PC-3 (cell line): ENCODE results near the gene ZSCAN12. TPM values are rescaled to one million over a fixed set of nuclear protein-coding genes. Genes with fewer than 3 reads are reported as not detected.

Source experiments
- ATAC-seq: fragments of 200-7000 bp; cut with Tn5 transposase; 2 replicates; pipeline ENCODE4 v1.9.1; 2020; ENCODE audit warnings: mild to moderate bottlenecking, moderate library complexity
- BruUV-seq: library from RNA; stranded (reverse); fragments of 400-500 nt; replicated peaks from 2 replicates; lab custom pipeline; 2021; lab: Mats Ljungman, UMichigan
- CTCF ChIA-PET: fragments of 300-600 bp; sonication (Branson Sonifier 250); formaldehyde crosslinking; loops from one replicate; lab custom pipeline; 2022; ENCODE audit warnings: antibody characterized with exemption; lab: Charles Lee
- POLR2A ChIA-PET: fragments of 300-600 bp; sonication (Branson Sonifier 250); formaldehyde crosslinking; loops from one replicate; lab custom pipeline; 2022; ENCODE audit warnings: antibody characterized with exemption; ENCODE audit not compliant: unreplicated experiment; lab: Charles Lee
- DNase-seq: peaks from one replicate; pipeline ENCODE4 v3.0.0-alpha.2; 2015
- H2AFZ ChIP-seq: fragments of 300-600 bp; sonication (generic); 2 replicates; pipeline ENCODE4 v1.6.0; 2016; ENCODE audit warnings: antibody characterized with exemption, low read length
- H3F3A ChIP-seq: fragments of 300-600 bp; sonication (generic); one replicate; pipeline ENCODE4 v1.6.0; 2017; ENCODE audit warnings: antibody characterized with exemption, low read length, control low read depth, mild to moderate bottlenecking; ENCODE audit not compliant: unreplicated experiment
- H3K27ac ChIP-seq: fragments of 300-600 bp; sonication (generic); 2 replicates; pipeline ENCODE4 v1.5.1; 2016; ENCODE audit warnings: mild to moderate bottlenecking, low read length
- H3K27me3 ChIP-seq: fragments of 300-600 bp; sonication (generic); 2 replicates; pipeline ENCODE4 v1.6.1; 2016; ENCODE audit warnings: low read length, mixed read lengths
- H3K36me3 ChIP-seq: fragments of 300-600 bp; sonication (generic); 2 replicates; pipeline ENCODE4 v1.6.1; 2016; ENCODE audit warnings: low read depth, mixed run types, low read length, mixed read lengths
- H3K4me1 ChIP-seq: fragments of 300-600 bp; sonication (generic); 2 replicates; pipeline ENCODE4 v1.5.1; 2016; ENCODE audit warnings: low read length; ENCODE audit not compliant: insufficient read depth
- H3K4me2 ChIP-seq: fragments of 300-600 bp; sonication (generic); 2 replicates; pipeline ENCODE4 v1.6.0; 2016; ENCODE audit warnings: low read length
- H3K4me3 ChIP-seq: fragments of 300-600 bp; sonication (generic); 2 replicates; pipeline ENCODE4 v1.5.1; 2016; ENCODE audit warnings: mild to moderate bottlenecking, low read length, mixed read lengths
- H3K79me2 ChIP-seq: fragments of 300-600 bp; sonication (generic); 2 replicates; pipeline ENCODE4 v1.6.1; 2017; ENCODE audit warnings: low read length, mixed read lengths
- H3K9ac ChIP-seq: fragments of 300-600 bp; sonication (generic); 2 replicates; pipeline ENCODE4 v1.6.0; 2016; ENCODE audit warnings: mild to moderate bottlenecking, low read length
- H3K9me2 ChIP-seq: fragments of 300-600 bp; sonication (generic); replicated peaks from 2 replicates; pipeline ENCODE4 v1.6.1; 2016; ENCODE audit warnings: mixed run types, low read length, mixed read lengths
- H3K9me3 ChIP-seq: fragments of 300-600 bp; sonication (generic); 2 replicates; pipeline ENCODE4 v1.6.1; 2016; ENCODE audit warnings: low read length, mixed read lengths
- H4K20me1 ChIP-seq: fragments of 300-600 bp; sonication (generic); 2 replicates; pipeline ENCODE4 v1.6.1; 2016; ENCODE audit warnings: low read length, mixed read lengths
- EZH2 ChIP-seq: fragments of 300-600 bp; sonication (generic); IDR thresholded peaks from one replicate; pipeline ENCODE4 v1.6.1; 2017; ENCODE audit warnings: antibody characterized with exemption, mild to moderate bottlenecking, low read length; ENCODE audit not compliant: unreplicated experiment
- EZH2phosphoT487 ChIP-seq: fragments of 300-600 bp; sonication (generic); IDR thresholded peaks from 2 replicates; pipeline ENCODE4 v1.6.1; 2018; ENCODE audit warnings: mild to moderate bottlenecking, antibody characterized with exemption, low read length, borderline replicate concordance
- intact Hi-C: fragments of 100-400 bp; cut with micrococcal nuclease; formaldehyde crosslinking; loops from 2 replicates; pipeline ENCODE4 v1.9.0; 2023
- total RNA-seq: library from RNA; depleted of rRNA; stranded (reverse); fragments of >200 nt; gene quantifications from 2 replicates; pipeline ENCODE4 v1.2.3, GENCODE V29; 2014
- TF ChIP-seq, protein P1 (sequence below): fragments of 300-600 bp; sonication (generic); conservative IDR thresholded peaks from 2 replicates; pipeline ENCODE4 v1.5.1; 2017; ENCODE audit warnings: antibody characterized with exemption, low read depth, mild to moderate bottlenecking, low read length

The ZSCAN12 gene
- total RNA-seq, 1 experiment from 2014 or later: 0.95 TPM

DNA sequence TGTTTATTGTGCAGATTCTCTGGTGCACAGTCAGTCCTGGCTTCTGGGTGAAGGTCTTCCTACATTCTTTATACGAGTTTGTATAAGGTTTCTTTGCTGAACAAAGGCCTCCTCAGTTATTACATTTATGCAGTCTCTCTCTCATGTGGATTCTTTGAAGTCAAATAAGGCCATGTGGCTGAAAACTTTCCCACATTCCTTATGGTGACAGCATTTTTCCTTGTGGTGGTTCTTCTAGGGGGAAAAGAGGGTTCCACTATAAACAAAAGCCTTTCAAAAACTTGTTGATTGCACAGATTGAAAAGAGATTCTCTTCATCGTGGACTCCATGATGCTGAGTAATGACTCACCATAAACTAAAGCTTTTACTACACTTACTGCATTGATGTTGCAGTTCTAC is 19.2 kb downstream of the ZSCAN12 start:
- peaks cover 5% of the 10 kb centered on the region; the same call in 1 of the 2 replicates for H3K36me3 ChIP-seq
- TF ChIP-seq EZH2phosphoT487 (no peak), EZH2 (no peak)
- TF ChIP-seq, protein P1, sequence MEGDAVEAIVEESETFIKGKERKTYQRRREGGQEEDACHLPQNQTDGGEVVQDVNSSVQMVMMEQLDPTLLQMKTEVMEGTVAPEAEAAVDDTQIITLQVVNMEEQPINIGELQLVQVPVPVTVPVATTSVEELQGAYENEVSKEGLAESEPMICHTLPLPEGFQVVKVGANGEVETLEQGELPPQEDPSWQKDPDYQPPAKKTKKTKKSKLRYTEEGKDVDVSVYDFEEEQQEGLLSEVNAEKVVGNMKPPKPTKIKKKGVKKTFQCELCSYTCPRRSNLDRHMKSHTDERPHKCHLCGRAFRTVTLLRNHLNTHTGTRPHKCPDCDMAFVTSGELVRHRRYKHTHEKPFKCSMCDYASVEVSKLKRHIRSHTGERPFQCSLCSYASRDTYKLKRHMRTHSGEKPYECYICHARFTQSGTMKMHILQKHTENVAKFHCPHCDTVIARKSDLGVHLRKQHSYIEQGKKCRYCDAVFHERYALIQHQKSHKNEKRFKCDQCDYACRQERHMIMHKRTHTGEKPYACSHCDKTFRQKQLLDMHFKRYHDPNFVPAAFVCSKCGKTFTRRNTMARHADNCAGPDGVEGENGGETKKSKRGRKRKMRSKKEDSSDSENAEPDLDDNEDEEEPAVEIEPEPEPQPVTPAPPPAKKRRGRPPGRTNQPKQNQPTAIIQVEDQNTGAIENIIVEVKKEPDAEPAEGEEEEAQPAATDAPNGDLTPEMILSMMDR: no peak
- no peaks in the 10 kb centered on the region for H3K79me2 ChIP-seq
- ChIA-PET CTCF (no interaction called here), POLR2A (no interaction called here)
- no peaks in the 10 kb centered on the region for H3K9me2 ChIP-seq
- no TSS peak for BruUV-seq
- intact Hi-C loops: loop anchor here (5.0 kb wide), 1 partner anchor 162 kb away; no protein-coding TSS in a partner anchor
- no peaks in the 10 kb centered on the region for H3K27me3 ChIP-seq
- no peak overlapping the region for H3K9ac ChIP-seq
- ATAC-seq: no peak
- no peak overlapping the region for H2AFZ ChIP-seq
- H3F3A ChIP-seq: no peaks in the 10 kb centered on the region
- H3K9me3 ChIP-seq: no peaks in the 10 kb centered on the region
- no peak overlapping the region for H3K4me3 ChIP-seq
- no peak overlapping the region for H3K27ac ChIP-seq
- H3K4me1 ChIP-seq: peaks cover 12% of the 10 kb centered on the region
- H4K20me1 ChIP-seq: no peaks in the 10 kb centered on the region
- DNase-seq: no peak
- H3K4me2 ChIP-seq: no peak overlapping the region

DNA sequence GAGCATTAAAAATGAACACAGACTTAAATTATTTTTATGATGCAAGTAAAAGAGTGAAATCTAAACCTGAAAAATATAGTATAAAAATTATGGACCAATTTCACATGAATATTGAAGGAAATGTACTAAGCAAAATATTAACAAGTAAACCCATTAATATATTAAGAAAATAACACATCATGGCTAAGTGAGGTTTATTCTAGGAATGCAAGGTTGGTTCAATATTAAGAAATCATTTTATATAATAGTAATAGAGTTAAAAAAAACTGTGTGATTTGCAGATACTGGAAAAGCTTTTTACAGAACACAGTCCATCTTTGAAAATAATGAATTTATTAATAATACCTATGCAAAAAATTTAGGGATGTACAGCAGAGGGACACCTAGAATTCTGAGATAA is 20.9 kb downstream of the ZSCAN12 start:
- H3K4me3 ChIP-seq: no peak overlapping the region
- H3F3A ChIP-seq: no peaks in the 10 kb centered on the region
- peaks cover 9% of the 10 kb centered on the region for H3K4me1 ChIP-seq
- no peak overlapping the region for H3K27ac ChIP-seq
- CTCF ChIA-PET: no interaction called here
- intact Hi-C loops: no loop called here
- no peak for TF ChIP-seq EZH2
- no peak for TF ChIP-seq EZH2phosphoT487
- TF ChIP-seq, protein P1: no peak
- DNase-seq (no peak), ATAC-seq (no peak)
- H3K9ac ChIP-seq: no peak overlapping the region
- no peaks in the 10 kb centered on the region for H3K9me2 ChIP-seq
- no peaks in the 10 kb centered on the region for H3K9me3 ChIP-seq
- POLR2A ChIA-PET: no interaction called here
- no peaks in the 10 kb centered on the region for H4K20me1 ChIP-seq
- H2AFZ ChIP-seq: no peak overlapping the region
- H3K4me2 ChIP-seq: no peak overlapping the region
- BruUV-seq: no TSS peak
- no peaks in the 10 kb centered on the region for H3K27me3 ChIP-seq
- H3K36me3 ChIP-seq: peaks cover 5% of the 10 kb centered on the region; the same call in 1 of the 2 replicates
- no peaks in the 10 kb centered on the region for H3K79me2 ChIP-seq

DNA sequence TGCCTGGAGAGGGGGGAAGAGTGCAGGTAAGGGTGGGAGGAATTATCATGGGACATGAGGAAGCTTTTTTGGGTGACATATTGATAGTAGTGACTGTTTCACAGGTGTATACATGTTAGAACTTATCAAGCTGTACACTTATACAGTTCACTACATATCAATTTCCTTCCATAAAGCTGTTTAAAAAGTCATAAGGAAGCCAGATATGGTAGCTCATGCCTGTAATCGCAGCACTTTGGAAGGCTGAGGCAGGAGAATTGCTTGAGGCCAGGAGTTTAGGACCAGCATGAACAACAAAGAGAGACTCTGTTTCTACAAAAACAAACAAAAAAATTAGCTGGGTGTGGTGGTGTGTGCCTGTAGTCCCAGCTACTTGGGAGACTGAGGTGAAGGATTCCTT is 21.7 kb downstream of the ZSCAN12 start:
- Histone ChIP-seq H3K36me3 (peaks cover 5% of the 10 kb centered on the region; the same call in 1 of the 2 replicates), H3K27ac (no peak overlapping the region), H3F3A (no peaks in the 10 kb centered on the region), H3K9me2 (no peaks in the 10 kb centered on the region), H3K4me3 (no peak overlapping the region), H3K9ac (no peak overlapping the region), H3K27me3 (no peaks in the 10 kb centered on the region), H3K4me1 (peaks cover 7% of the 10 kb centered on the region), H3K9me3 (no peaks in the 10 kb centered on the region), H2AFZ (no peak overlapping the region), H4K20me1 (no peaks in the 10 kb centered on the region), H3K4me2 (no peak overlapping the region), H3K79me2 (no peaks in the 10 kb centered on the region)
- BruUV-seq: no TSS peak
- ATAC-seq: no peak
- DNase-seq: no peak
- intact Hi-C loops: no loop called here
- POLR2A ChIA-PET: no interaction called here
- TF ChIP-seq EZH2 (no peak), EZH2phosphoT487 (no peak)
- TF ChIP-seq, protein P1: no peak
- CTCF ChIA-PET: no interaction called here
